HG02973 (cell line): ENCODE results near the gene TNFRSF8.
"Not testable (repeated sequence)": the region's sequence is repeated elsewhere in the genome, so short reads cannot be mapped to it uniquely, and the experiment has no call there.

ENCODE experiments used
- ATAC-seq: cut with Tn5 transposase; IDR thresholded peaks from one replicate; pipeline ENCODE4 v1.9.1; 2021; ENCODE audit warnings: moderate library complexity; ENCODE audit not compliant: unreplicated experiment

TNFRSF8 gene

DNA sequence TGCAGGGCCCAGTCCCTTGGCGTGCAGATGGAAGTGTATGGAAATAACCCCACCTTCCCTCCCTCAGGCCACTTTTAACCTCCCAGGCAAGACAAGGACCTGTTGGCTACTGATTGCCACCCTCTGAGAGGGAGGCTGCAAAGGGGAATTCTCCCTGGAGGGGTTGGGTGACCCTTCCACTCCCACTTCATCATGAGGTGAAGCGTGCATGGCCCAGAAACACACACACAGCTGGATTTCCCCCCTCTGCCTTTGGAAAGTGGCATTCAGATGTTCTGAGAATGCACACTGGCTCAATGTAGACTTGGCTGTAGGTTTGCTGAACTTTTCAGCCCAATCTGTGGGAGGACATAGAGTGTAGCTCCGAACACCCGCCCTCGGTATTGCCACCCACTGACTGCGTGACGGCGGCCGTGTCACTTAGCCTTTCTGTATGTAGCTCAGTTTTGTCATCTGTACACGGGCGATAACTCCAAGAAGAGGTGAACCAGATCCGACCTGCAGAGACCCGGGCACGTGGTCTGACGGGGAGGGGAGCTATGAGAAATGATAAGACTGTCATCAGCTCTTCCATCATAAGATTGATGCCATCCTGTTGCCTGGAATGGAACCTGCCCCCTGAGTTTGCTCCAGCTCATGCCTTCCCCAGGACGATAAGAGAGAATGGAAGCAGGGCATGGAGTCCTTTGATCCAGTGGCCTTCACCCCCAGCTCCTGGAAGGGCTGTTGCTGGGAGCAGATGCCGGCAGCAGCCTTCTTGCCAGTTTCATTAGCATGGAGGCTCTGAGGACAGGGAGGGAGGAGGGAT is 24.5 kb upstream of the TNFRSF8 start:
- no peak for ATAC-seq

DNA sequence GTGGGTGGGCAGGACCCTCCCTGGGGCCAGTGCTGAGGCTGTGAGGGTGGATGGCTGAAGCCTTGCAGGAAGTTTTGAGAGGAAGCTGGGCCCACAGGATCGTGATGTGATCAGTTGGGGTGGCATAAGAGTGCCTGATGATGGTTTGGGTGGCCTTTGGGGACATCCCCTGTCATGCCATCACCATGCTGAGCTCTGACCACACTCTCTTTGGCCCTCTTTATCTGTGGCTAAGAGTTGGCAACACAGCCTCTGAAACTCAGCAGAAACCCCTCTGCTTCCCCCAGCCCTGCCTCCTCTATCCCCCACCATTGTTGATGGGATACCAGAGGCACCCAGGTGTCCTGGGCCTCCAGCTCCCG is 24.0 kb upstream of the TNFRSF8 start:
- no peak for ATAC-seq

DNA sequence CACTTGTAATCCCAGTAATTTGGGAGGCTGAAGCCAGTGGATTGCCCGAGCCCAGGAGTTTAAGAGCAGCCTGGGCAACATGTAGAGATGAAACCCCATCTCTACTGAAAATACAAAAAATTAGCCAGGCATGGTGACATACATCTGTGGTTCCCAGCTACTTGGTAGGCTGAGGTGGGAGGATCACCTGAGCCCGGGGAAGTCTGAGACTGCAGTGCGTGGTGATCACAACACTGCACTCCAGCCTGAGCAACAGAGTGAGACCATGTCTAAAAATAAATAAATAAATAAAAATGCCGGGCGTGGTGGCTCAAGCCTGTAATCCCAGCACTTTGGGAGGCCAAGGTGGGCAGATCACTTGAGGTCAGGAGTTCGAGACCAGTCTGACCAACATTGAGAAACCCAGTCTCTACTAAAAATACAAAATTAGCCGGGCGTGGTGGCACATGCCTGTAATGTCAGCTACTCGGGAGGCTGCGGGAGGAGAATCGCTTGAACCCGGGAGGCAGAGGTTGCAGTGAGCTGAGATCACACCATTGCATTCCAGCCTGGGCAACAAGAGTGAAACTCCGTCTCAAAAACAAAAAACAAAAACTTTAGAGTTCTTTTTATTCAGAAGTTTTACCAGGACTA is 23.2 kb upstream of the TNFRSF8 start:
- peak; percentile 39 for ATAC-seq

DNA sequence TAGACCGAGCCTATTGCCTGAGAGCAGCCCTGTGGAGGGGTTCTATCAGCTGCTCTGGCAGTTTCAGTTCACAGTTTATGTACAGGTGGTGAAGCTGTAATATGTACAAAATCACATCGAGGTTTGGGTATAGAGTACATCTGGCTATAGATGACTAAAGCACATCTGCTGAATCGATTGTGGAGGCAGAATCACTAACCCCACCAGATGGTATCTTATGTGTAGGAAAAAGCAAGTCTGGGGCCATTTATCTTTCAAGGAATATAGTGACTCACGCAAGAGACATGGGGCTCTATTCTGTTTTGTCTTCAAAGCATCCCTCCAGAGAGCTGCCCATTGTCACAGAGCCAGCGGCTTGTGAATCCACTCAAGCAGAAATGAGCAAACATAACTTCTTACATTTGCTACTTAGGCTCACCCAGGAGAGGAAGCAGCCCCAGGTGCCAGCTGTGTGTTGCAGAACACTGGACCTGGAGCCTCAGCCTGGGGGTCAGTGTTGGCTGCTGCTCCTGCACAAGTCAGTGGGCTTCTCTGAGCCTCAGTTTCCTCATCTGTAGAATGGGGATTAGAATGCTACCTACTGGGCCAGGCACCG is 22.5 kb upstream of the TNFRSF8 start:
- ATAC-seq, result peak; percentile 72

DNA sequence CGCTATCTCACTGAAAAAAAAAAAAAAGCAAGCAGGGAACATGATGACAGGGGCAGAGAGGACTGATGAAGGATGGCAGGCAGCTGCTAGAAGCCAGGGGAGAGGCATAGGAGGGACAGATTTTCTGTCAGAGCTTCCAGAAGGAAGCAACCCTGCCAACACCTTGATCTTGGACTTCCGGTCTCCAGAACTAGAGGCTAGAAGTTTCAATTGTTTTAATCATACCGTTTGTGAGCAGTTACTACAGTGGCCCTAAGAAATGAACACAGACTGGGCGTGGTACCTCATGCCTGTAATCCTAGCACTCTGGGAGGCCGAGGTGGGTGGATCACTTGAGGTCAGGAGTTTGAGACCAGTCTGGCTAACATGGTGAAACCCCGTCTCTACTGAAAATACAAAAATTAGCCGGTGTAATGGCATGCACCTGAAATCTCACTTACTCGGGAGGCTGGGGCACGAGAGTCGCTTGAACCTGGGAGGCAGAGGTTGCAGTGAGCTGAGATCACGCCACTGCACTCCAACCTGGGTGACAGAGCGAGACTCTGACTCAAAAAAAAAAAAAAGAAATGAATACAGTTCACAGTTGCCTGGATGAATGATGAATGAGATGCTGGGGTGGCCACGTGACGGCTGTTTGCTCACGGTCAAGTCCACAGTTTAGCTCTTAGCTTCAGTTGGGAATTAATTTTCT is 18.8 kb upstream of the TNFRSF8 start:
- ATAC-seq, result not testable (repeated sequence)

DNA sequence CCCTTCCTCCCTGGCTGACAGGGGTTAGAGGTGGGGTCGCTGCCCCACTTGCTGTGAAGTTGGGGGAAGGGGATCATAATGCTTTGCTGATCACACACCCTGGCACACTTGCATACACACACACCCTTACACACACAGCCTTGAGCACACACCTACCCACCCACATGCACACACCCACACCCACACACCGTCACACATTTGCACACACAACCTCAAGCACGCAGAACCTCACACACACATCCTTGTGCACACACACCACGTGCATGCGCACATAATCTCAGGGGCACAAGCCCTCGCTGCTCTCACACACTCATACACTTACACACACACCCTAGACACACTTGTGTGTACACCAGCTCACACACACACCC is 16.4 kb upstream of the TNFRSF8 start:
- no peak for ATAC-seq

DNA sequence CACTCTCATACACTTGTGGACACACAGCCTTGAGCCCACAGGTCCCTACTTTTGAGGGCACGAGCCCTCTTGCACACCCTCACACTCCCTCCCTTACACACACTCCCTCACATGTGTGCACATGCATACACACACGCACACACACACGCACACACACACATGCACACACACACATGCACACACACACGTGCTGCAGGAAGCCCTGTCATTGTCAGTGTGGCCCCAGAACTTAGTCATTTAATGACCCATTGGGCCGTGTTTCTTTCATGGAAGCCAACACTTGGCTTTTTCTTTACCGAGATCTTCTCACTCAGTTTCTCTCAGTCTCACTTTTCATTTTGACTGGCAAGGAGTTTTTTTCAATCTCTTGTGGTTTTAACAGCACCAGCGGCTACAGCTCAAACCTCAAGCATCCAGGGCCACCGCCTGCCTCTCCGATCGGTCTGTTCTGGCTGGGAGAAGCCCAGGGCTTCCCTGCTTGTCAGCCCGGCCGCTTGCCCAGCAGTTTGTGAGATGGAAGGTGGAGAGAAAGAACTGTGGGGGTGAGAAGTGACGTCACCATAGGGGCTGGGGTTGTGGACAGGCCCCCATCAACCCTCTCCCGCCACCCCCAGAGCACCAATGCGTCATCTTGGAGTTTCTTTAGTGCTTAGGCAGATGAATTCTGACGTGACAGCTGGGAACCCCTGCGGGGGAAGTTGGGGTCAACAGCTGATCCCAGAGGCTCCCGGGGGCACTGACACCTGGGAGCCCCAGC is 15.8 kb upstream of the TNFRSF8 start:
- peak; percentile 44 for ATAC-seq

DNA sequence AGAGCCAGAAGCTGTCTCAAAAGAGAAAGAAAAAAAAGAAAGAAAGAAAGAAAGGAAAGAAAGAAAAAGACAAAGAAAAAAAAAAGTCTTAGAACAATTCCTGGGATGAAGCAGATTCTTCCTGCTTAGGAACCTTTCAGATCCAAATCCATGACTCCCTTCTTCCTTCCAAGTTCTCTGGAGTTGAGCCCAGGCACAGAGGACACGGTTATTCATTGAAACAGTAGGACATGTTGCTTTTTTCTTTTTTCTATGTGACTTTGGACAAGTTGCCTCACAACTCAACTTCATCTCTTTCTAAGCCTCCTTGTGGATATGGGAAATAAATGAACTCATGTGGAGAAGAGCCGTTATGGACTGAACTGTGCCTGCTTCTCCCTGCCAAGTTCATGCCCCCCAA is 14.7 kb upstream of the TNFRSF8 start:
- no peak for ATAC-seq

DNA sequence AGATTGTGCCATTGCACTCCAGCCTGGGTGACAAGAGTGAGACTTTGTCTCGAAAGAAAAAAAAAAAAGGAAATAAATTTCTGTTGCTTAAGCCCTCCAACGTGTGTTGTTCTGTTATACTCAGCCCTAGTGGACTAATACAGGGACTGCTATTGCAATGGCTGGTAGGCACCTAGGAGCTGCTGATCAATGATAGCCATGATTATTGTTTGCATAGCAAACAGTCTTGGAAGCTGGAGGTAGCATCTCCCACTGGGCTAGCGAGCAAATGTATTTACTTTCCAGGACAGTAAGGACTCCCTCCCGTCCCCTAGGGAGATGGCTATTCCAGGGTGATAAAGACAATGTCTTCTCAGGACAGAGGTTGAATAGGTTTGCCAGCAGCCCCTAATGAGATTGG is 13.5 kb upstream of the TNFRSF8 start:
- ATAC-seq, result no peak

DNA sequence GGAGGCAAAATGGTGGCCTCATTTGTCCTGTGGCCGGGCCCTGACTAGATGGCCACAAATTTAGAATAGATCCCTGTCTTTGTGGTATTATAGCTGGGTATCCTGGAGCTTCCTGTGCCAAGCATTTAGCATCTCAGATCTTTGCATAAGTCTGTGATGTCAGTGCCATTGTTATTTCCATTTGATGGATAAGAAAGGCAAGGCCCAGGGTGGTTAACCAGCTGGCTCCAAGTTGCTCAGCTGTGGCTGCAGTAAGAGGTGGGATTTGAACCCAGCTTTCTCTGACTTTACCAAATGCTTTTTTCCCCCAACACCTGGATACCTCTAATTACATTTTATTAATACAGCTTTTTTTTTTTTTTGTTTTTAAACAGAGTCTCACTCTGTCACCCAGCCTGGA is 11.7 kb upstream of the TNFRSF8 start:
- no peak for ATAC-seq

DNA sequence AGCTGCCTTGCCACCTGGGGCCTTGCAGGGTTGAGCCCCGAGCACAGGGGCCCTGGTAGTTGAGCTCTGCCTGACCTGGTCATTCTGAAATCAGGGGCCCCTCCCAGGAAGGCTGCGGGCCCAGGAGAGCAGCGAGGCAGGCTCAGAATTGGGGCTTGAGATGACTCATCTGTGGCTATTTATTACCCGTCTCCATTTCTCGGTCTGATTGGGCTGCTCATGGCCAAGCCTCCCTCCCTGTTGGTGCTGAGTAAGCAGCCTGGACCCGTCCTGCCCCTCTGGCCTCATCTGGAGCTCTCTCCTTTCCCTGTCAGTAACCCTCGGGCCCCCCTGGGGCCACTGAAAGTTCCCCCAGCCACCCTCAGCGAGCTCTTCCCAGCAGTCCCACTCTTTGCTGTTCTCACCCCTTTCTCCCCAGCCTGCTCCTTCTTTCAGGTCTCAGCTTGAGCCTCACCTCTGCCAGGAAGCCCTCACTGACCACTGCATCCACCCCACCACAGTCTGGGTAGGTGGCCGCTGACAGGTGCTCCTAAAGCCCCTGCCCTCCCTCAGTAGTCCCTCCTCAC is 11.0 kb upstream of the TNFRSF8 start:
- ATAC-seq, result peak; percentile 49

DNA sequence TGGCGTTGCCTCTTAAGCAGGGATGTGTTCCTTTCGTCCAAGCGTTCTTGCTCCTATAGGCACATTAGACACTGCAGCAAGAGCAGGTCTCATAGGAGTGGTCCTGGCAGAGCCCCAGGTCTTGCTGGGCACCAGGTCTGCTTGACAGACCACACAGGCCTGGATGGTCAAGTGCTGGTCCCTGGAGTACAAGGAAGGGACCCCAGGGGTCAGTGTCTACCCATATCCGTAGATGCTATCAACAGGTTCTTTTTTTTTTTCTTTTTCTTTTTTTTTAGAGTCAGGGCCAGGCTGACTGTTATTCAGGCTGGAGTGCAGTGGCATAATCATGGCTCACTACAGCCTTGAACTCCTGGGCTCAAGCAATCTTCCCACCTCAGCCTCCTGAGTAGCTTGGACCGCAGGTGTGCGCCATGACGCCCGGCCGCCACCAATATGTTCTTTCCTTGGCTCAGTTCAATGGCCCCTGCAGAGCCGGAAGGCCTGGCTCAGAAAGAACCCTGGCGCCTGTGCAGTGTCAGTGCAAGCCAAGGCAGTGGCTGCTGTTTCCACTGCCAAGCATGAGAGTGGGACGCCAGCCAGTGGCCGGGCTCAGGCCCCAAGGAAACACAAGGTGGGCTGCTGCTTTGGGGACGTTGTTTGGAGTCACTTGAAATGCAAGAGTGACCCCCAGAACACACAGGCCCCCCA is 10.0 kb upstream of the TNFRSF8 start:
- ATAC-seq, result no peak

DNA sequence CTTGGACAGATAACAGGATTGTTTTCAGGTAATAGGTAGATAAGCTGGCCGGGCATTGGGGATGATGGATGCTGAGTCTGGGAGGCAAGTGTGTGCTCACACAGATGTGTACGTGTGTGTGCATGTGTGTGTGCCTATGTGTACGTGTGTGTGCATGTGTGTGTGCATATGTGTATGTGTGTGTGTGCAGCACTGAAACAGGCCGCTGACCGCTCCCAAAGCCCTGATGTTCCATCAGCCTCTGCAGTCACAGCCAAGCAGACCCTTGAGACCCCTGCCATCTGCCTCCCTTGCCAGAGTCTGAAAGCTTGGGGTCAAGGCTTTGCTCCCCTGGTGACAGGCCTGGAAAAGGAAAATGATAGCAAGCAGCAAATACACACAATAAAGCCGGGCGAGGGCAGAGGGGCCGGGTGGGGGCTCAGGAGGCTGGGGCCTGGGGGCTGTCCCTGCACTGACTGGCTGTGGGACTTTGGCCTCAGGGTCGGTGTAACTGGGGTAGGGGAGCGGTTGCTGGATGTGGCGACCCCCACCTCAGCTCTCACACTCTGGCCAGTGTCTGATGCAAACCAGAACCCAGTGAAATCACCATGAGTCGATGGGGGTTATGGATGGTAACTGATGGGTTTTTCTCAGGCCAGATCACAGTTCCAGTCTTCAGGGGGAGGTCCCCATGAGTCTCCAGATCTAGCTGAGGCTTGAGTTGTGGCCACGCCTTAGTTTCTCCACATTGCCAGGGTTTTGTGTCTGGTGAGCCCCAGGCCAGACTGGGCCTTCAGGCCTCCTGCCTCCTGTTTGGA is 9.2 kb upstream of the TNFRSF8 start:
- no peak for ATAC-seq

DNA sequence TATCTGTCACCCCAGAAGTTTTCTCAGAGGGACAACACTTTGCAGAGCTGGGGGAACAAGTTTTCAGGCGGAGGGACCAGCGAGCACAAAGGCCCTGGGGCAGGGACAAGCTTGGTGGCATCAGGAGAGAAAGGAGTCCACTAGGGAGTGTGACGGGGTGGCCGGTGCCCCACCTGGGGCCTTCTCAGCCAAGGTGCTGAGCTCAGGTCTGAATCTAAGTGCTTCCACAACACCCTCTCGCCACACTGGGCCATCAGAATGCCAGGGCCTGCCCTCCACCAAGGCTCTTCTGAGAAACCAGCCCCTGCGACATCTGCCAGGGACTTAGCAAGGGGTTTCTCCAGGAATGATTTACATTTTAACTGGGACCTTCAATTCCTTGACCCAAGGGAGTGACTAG is 7.8 kb upstream of the TNFRSF8 start:
- no peak for ATAC-seq

DNA sequence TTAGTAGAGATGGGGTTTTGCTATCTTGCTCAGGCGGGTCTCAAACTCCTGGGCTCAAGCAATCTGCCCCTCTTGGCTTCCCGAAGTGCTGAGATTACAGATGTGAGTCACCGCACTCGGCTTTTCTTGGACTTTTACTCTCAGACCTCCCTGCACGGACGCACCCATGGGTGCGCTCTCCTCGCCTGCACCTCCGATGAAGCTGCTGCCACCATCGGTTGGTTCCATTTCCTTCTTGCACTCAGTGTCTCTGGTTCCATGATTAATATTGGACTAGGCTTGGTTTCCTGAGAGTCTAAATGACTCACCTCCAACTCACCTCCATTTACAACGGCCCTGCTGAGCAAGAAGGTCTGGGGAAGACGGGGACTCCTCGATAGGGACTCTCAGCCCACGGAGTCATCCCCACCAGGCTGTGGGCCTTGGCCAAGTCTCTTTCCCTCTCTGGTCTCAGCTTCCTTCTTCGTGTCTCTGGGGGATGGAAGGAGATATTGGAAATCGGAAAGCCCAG is 6.7 kb upstream of the TNFRSF8 start:
- no peak for ATAC-seq

DNA sequence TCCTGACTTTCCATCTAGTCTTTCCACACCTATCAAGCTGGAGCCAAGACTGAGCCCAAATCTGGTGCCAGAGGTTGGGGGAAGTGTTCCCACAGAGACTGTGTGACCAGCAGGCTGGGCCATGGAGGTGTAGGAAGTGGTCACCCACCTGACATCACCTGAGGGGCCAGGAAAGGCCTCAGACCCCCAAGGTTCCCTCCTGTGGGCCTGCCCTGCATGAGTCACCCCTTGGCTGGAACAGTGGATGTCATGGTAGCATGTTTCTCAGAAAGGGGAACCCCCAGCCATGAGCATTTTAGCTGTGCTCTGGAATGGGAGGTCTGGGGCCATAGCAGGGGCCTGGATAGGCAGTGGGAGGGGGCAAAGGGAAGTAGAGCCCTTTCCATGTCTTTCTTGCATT is 5.7 kb upstream of the TNFRSF8 start:
- ATAC-seq, result no peak

DNA sequence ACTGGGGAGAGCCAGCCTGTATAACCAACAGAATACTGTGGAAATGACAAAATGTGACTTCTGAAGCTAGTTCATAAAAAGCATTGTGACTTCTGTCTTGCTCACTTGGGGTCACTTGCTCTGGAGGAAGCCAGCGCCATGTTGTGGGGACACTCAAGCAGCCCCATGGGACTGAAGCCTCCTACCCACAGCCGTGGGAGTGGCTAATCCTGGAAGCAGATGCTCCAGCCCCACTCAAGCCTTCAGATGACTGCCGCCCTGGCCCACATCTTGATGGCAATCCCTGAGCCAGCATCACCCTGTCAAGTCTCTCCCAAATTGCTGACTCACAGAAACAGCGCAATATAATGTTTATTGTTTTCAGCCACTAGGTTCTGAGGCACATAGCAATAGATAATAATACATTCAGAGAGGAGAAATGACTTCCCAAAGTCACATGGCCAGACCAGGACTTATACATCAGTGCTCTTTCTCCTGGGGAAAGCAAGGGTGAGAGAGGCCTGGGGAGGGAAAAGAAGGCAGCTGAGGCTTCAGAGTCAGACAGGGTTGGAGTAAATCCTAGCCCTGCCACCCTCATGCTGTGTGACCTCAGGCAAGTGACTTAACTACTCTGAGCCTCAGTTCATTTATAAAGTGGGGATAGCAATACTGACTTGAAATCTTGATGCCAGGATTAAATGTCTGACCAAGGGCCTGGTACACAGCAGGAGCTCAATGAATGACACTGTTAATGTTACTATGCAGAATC is 5.0 kb upstream of the TNFRSF8 start:
- ATAC-seq, result no peak

DNA sequence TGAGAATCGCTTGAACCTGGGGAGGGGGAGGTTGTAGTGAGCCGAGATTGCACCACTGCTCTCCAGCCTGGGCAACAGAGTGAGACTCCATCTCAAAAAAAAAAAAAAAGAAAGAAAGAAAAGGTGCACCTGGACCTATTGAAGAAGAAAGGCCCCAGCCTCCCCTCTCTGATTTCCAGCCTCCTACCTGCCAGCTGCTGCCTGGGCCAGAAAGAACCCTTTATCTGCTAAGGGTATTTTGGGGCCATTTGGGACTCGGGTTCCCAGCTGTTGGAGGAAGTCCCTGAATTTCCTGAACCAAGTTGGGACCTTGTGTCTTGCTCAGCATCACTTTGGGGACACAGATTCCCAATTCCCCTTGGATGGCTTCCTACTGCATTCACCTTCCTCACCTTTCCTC is 3.9 kb upstream of the TNFRSF8 start:
- ATAC-seq, result no peak
